Mesenchymal stem cell (in vitro differentiated cells and primary cell): ENCODE data around the gene FKRP.
A peak's percentile ranks its signal among the peaks of the same experiment; 100 is the strongest.

Source experiments
- DNase-seq: peaks from one replicate; pipeline ENCODE4 v3.0.0-alpha.2; 2013
- H2AFZ ChIP-seq: one replicate; pipeline ENCODE4 v1.6.1; 2013; ENCODE audit warnings: low read depth, mild to moderate bottlenecking, control low read depth, inconsistent platforms, low read length, moderate library complexity
- H2AK5ac ChIP-seq: 2 replicates; pipeline ENCODE4 v1.6.1; 2013; ENCODE audit warnings: low read length, moderate library complexity, mild to moderate bottlenecking, inconsistent platforms; ENCODE audit not compliant: severe bottlenecking
- H2BK120ac ChIP-seq: one replicate; pipeline ENCODE4 v1.6.1; 2013; ENCODE audit warnings: low read depth, mild to moderate bottlenecking, inconsistent platforms, low read length, moderate library complexity
- H2BK12ac ChIP-seq, 2 experiments: one replicate each; pipeline ENCODE4 v1.6.1; 2013; ENCODE audit warnings: inconsistent platforms in 2 of 2, low read length in 2 of 2, mild to moderate bottlenecking in 2 of 2, moderate library complexity in 2 of 2, control low read depth in 1 of 2
- H2BK15ac ChIP-seq: one replicate; pipeline ENCODE4 v1.6.1; 2013; ENCODE audit warnings: mild to moderate bottlenecking, low read depth, inconsistent platforms; ENCODE audit not compliant: poor library complexity, severe bottlenecking
- H2BK5ac ChIP-seq: 2 replicates; pipeline ENCODE4 v1.6.1; 2013; ENCODE audit warnings: low read depth, mild to moderate bottlenecking, low read length, control low read depth, inconsistent platforms; ENCODE audit not compliant: poor library complexity, severe bottlenecking
- H3K14ac ChIP-seq, 2 experiments: one replicate each; pipeline ENCODE4 v1.6.1; 2013; ENCODE audit warnings: inconsistent platforms in 2 of 2, low read length in 2 of 2, control low read depth in 1 of 2, mild to moderate bottlenecking in 1 of 2, moderate library complexity in 1 of 2
- H3K18ac ChIP-seq, 2 experiments: one replicate each; pipeline ENCODE4 v1.6.1; 2013; ENCODE audit warnings: inconsistent platforms in 2 of 2, low read length in 2 of 2, control low read depth in 1 of 2, low read depth in 1 of 2, mild to moderate bottlenecking in 1 of 2
- H3K23ac ChIP-seq, 2 experiments: one replicate each; pipeline ENCODE4 v1.6.1; 2013; ENCODE audit warnings: inconsistent platforms in 2 of 2, low read length in 2 of 2, mild to moderate bottlenecking in 2 of 2, moderate library complexity in 2 of 2, control low read depth in 1 of 2
- H3K27ac ChIP-seq: 2 replicates; pipeline ENCODE4 v1.5.1; 2013; ENCODE audit warnings: mild to moderate bottlenecking, moderate library complexity, low read length, control low read depth, inconsistent platforms; ENCODE audit not compliant: poor library complexity, severe bottlenecking
- H3K27me3 ChIP-seq, 2 experiments: 2 replicates each; pipeline versions ENCODE4 v1.6.1 to v1.7.0; 2013; ENCODE audit warnings: low read length in 2 of 2, mild to moderate bottlenecking in 2 of 2, moderate library complexity in 2 of 2, control low read depth in 1 of 2, inconsistent platforms in 1 of 2; ENCODE audit not compliant: control insufficient read depth in 1 of 2, insufficient read depth in 1 of 2
- H3K36me3 ChIP-seq, 2 experiments: 2 replicates each; pipeline versions ENCODE4 v1.6.1 to v1.7.0; 2013; ENCODE audit warnings: low read length in 2 of 2, control low read depth in 1 of 2, inconsistent platforms in 1 of 2, low read depth in 1 of 2, mild to moderate bottlenecking in 1 of 2; ENCODE audit not compliant: insufficient read depth in 2 of 2, control insufficient read depth in 1 of 2
- H3K4ac ChIP-seq, 2 experiments: one replicate each; pipeline ENCODE4 v1.6.1; 2013; ENCODE audit warnings: inconsistent platforms in 2 of 2, low read length in 2 of 2, mild to moderate bottlenecking in 2 of 2, moderate library complexity in 2 of 2, control low read depth in 1 of 2, low read depth in 1 of 2
- H3K4me1 ChIP-seq: 2 replicates; pipeline ENCODE4 v1.6.1; 2013; ENCODE audit warnings: low read depth, low read length, control low read depth; ENCODE audit not compliant: control insufficient read depth, insufficient read depth
- H3K4me2 ChIP-seq: 2 replicates; pipeline ENCODE4 v1.6.1; 2013; ENCODE audit warnings: low read length, mild to moderate bottlenecking, inconsistent platforms; ENCODE audit not compliant: poor library complexity, severe bottlenecking
- H3K4me3 ChIP-seq, 2 experiments: 2 replicates each; pipeline versions ENCODE4 v1.5.1 to v1.7.0; 2013; ENCODE audit warnings: low read length in 2 of 2, mild to moderate bottlenecking in 2 of 2, control low read depth in 1 of 2, low read depth in 1 of 2; ENCODE audit not compliant: insufficient read depth in 1 of 2
- H3K79me1 ChIP-seq: replicated peaks from 2 replicates; pipeline ENCODE4 v1.6.1; 2013; ENCODE audit warnings: mild to moderate bottlenecking, control low read depth, low read length, inconsistent platforms; ENCODE audit not compliant: poor library complexity, severe bottlenecking
- H3K9ac ChIP-seq: 2 replicates; pipeline ENCODE4 v1.7.0; 2013; ENCODE audit warnings: mild to moderate bottlenecking, low read length, moderate library complexity
- H3K9me3 ChIP-seq: 2 replicates; pipeline ENCODE4 v1.7.0; 2013; ENCODE audit warnings: mild to moderate bottlenecking, low read length; ENCODE audit not compliant: control insufficient read depth
- H4K8ac ChIP-seq: one replicate; pipeline ENCODE4 v1.6.1; 2013; ENCODE audit warnings: inconsistent platforms, mild to moderate bottlenecking, low read length, moderate library complexity
- H4K91ac ChIP-seq: one replicate; pipeline ENCODE4 v1.6.1; 2013; ENCODE audit warnings: mild to moderate bottlenecking, low read length, inconsistent platforms
- WGBS: methylation state at CpG from one replicate; pipeline ENCODE4 v1.1.7; 2013; ENCODE audit warnings: mixed read lengths; 5-methylcytosine and 5-hydroxymethylcytosine counted together

Gene FKRP

GRCh38 chr19:46744005-46744691, 1.7 kb upstream of the FKRP start:
- H3K27ac ChIP-seq, result no peak overlapping the region
- H2BK12ac ChIP-seq, result no peak overlapping the region
- H2BK15ac ChIP-seq, result no peak overlapping the region
- H3K4me3 ChIP-seq, result peak overlapping the region in 1 of 2 experiments; percentile 96
- H3K36me3 ChIP-seq, result peaks cover 10 to 25% of the 10 kb centered on the region in 2 experiments
- DNase-seq, result no peak
- H3K23ac ChIP-seq, result peak overlapping the region in 1 of 2 experiments; percentile 92
- H3K4me1 ChIP-seq, result peaks cover 30% of the 10 kb centered on the region
- H3K14ac ChIP-seq, result no peak overlapping the region
- no peak overlapping the region for H4K8ac ChIP-seq
- no peaks in the 10 kb centered on the region for H3K27me3 ChIP-seq
- H3K9ac ChIP-seq, result peak overlapping the region; percentile 1
- no peak overlapping the region for H2AK5ac ChIP-seq
- no peak overlapping the region for H4K91ac ChIP-seq
- H2AFZ ChIP-seq, result no peak overlapping the region
- no peak overlapping the region for H2BK120ac ChIP-seq
- no peak overlapping the region for H3K4ac ChIP-seq
- 98% methylated on average over 10 of the region's 12 CpGs for WGBS
- H3K9me3 ChIP-seq, result no peaks in the 10 kb centered on the region
- no peak overlapping the region for H2BK5ac ChIP-seq
- no peak overlapping the region for H3K4me2 ChIP-seq
- H3K18ac ChIP-seq, result no peak overlapping the region
- H3K79me1 ChIP-seq, result peaks cover 15% of the 10 kb centered on the region

GRCh38 chr19:46745030-46745429, 827 bp upstream of the FKRP start:
- no peak overlapping the region for H2AK5ac ChIP-seq
- no peak overlapping the region for H3K27ac ChIP-seq
- peaks cover 15% of the 10 kb centered on the region for H3K79me1 ChIP-seq
- H2AFZ ChIP-seq, result no peak overlapping the region
- H2BK15ac ChIP-seq, result no peak overlapping the region
- peak overlapping the region; percentile 95 for H3K9ac ChIP-seq
- H3K4me1 ChIP-seq, result peaks cover 30% of the 10 kb centered on the region
- peak overlapping the region; percentile 90 for H3K4me2 ChIP-seq
- H3K18ac ChIP-seq, result peak overlapping the region in 1 of 2 experiments; percentile 37
- H3K23ac ChIP-seq, result peak overlapping the region in 1 of 2 experiments; percentile 54
- no peak for DNase-seq
- H4K91ac ChIP-seq, result no peak overlapping the region
- no peak overlapping the region for H4K8ac ChIP-seq
- H3K14ac ChIP-seq, result no peak overlapping the region
- H3K9me3 ChIP-seq, result no peaks in the 10 kb centered on the region
- H3K36me3 ChIP-seq, result peaks cover 14 to 22% of the 10 kb centered on the region in 2 experiments
- peak overlapping the region; percentile 94 to 96 for H3K4me3 ChIP-seq
- H3K4ac ChIP-seq, result peak overlapping the region in 1 of 2 experiments; percentile 76
- no peak overlapping the region for H2BK5ac ChIP-seq
- WGBS, result 30% methylated on average over 8 of the region's 8 CpGs
- peak overlapping the region; percentile 45 for H2BK120ac ChIP-seq
- H3K27me3 ChIP-seq, result no peaks in the 10 kb centered on the region
- H2BK12ac ChIP-seq, result no peak overlapping the region

DNA sequence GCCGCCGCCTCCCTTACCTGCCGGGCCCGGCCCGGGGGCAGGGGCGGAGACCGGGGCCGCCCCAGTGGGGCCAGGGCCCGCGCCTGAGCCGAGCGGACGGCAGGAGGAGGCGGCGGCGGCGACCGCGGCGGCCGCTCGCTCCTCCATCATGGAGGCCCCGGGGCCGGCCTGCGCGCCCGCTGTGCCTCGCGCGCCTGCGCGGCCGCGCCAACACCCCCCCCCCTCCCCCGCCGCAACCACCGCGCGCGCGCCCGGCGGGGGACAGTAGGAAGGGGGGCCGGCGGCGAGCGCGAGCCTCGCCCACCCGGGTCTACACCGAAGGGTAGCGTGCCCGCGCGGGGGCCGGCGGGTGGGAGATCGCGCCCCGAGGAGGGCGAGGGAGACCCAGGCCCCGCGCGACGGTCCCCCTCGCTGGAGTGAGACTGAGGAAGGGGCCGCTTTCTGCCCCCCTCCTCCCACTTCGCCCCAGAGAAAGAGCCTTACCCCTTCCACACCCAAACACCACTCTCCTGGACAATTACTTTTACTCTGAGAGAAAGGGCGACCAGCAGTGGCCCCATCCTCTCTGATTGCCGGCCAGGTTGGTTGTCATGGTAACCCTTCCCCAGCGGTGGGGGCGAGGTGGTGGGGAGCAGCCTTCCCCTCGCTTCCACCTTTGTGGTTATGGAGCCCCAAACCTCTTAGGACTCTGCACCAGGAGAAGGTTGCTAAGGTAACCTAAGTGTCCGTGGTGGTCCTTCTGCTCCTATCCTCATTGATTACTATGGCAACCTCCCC, 612 bp downstream of the FKRP start, which contains the start of gene STRN4:
Gene STRN4, minus strand, starts transcription at position 170 of the 777 bp plus-strand sequence. Its CDS starts 20 bp downstream, at position 150.
- Histone ChIP-seq H4K8ac (peak within 1 kb of the TSS; percentile 86), H3K9me3 (no peaks in the 10 kb centered on the region), H2BK5ac (peak within 1 kb of the TSS; percentile 75), H3K4me3 (peak within 1 kb of the TSS; percentile 94 to 96), H3K4ac (peak within 1 kb of the TSS; percentile 76 to 95), H4K91ac (peak within 1 kb of the TSS; percentile 78), H3K4me1 (peaks cover 21% of the 10 kb centered on the region), H3K27me3 (no peaks in the 10 kb centered on the region), H3K18ac (peak within 1 kb of the TSS; percentile 88 to 96), H2AFZ (peak within 1 kb of the TSS; percentile 89), H3K79me1 (peaks cover 15% of the 10 kb centered on the region), H2BK12ac (peak within 1 kb of the TSS; percentile 31 to 43), H2BK120ac (peak within 1 kb of the TSS; percentile 82), H2AK5ac (peak within 1 kb of the TSS; percentile 15), H3K23ac (peak within 1 kb of the TSS in 1 of 2 experiments; percentile 90), H3K36me3 (peaks cover 16 to 22% of the 10 kb centered on the region in 2 experiments), H3K14ac (peak within 1 kb of the TSS in 1 of 2 experiments; percentile 80), H3K4me2 (peak within 1 kb of the TSS; percentile 97), H2BK15ac (peak within 1 kb of the TSS; percentile 74), H3K9ac (peak within 1 kb of the TSS; percentile 95), H3K27ac (no peak within 1 kb of the TSS)
- DNase-seq, result peak; percentile 46
- 5% methylated on average over 7 of the region's 74 CpGs for WGBS
